Endothelial cell of umbilical vein (primary cell): Measurements from ENCODE around the gene SH3D19. TPM values are rescaled to one million over a fixed set of nuclear protein-coding genes. Genes with fewer than 3 reads are reported as not detected.

Source experiments
- BruUV-seq: library from RNA; stranded (reverse); fragments of 400-500 nt; replicated peaks from 2 replicates; lab custom pipeline; 2021; lab: Mats Ljungman, UMichigan
- CTCF ChIA-PET: fragments of 300-600, 350-600 bp; sonication (Branson Sonifier 250); formaldehyde crosslinking; loops from one replicate; lab custom pipeline; 2021; ENCODE audit warnings: antibody characterized with exemption, inconsistent platforms; lab: Charles Lee
- POLR2A ChIA-PET: fragments of 300-600, 350-600 bp; sonication (Branson Sonifier 250); formaldehyde crosslinking; loops from one replicate; lab custom pipeline; 2021; ENCODE audit warnings: antibody characterized with exemption, inconsistent platforms; lab: Charles Lee
- DNase-seq: peaks from one replicate; pipeline ENCODE4 v3.0.0-alpha.2; 2011; ENCODE audit warnings: low read depth, low spot score
- FAIRE-seq: peaks from 2 replicates; lab custom pipeline; 2011; peaks lifted over from hg19 to GRCh38; lab: Jason Lieb, UNC
- H2AFZ ChIP-seq: 2 replicates; pipeline ENCODE4 v1.6.0; 2012; ENCODE audit warnings: low read depth, low read length, control low read depth, inconsistent platforms
- H3K27ac ChIP-seq: 2 replicates; pipeline ENCODE4 v1.5.1; 2011; ENCODE audit warnings: low read depth, mild to moderate bottlenecking, control low read depth, low read length, moderate library complexity; ENCODE audit not compliant: insufficient read depth
- H3K27me3 ChIP-seq, 2 experiments: 2 replicates each; pipeline versions ENCODE4 v1.6.0 to v1.6.1; 2011; ENCODE audit warnings: low read length in 2 of 2, mixed read lengths in 1 of 2; ENCODE audit not compliant: control insufficient read depth in 2 of 2, insufficient read depth in 2 of 2
- H3K36me3 ChIP-seq, 2 experiments: 2 replicates in 1 of 2; 3 replicates in 1 of 2; pipeline ENCODE4 v1.5.1; 2011; ENCODE audit warnings: low read length in 2 of 2, mild to moderate bottlenecking in 1 of 2, moderate library complexity in 1 of 2; ENCODE audit not compliant: control insufficient read depth in 2 of 2, insufficient read depth in 2 of 2; ENCODE audit errors: extremely low read depth in 1 of 2
- H3K4me1 ChIP-seq: 3 replicates; pipeline ENCODE4 v1.5.1; 2011; ENCODE audit warnings: mild to moderate bottlenecking, low read length; ENCODE audit not compliant: control insufficient read depth, insufficient read depth; ENCODE audit errors: extremely low read depth
- H3K4me2 ChIP-seq: 2 replicates; pipeline ENCODE4 v1.6.1; 2011; ENCODE audit warnings: low read length, control low read depth, mixed read lengths; ENCODE audit not compliant: insufficient read depth
- H3K4me3 ChIP-seq, 3 experiments: fragments of 200-600 bp in 1 of 3; sonication (generic), shearing (Covaris generic) in 1 of 3; replicated peaks in 1 of 3; 2 replicates each; pipeline ENCODE4 v1.5.1; 2011 to 2016; ENCODE audit warnings: control low read depth in 3 of 3, low read length in 3 of 3, mild to moderate bottlenecking in 2 of 3, inconsistent platforms in 1 of 3, low read depth in 1 of 3, moderate library complexity in 1 of 3; ENCODE audit not compliant: insufficient read depth in 1 of 3
- H3K79me2 ChIP-seq: 2 replicates; pipeline ENCODE4 v1.6.0; 2012; ENCODE audit warnings: low read length, inconsistent platforms; ENCODE audit not compliant: control insufficient read depth, insufficient read depth
- H3K9ac ChIP-seq: replicated peaks from 2 replicates; pipeline ENCODE3; 2011; ENCODE audit warnings: low read length, control low read depth; ENCODE audit not compliant: insufficient read depth; ENCODE audit errors: extremely low read depth
- H3K9me1 ChIP-seq: replicated peaks from 3 replicates; pipeline ENCODE4 v1.6.0; 2011; ENCODE audit warnings: mild to moderate bottlenecking, low read length; ENCODE audit not compliant: control insufficient read depth, insufficient read depth; ENCODE audit errors: extremely low read depth
- H3K9me3 ChIP-seq: replicated peaks from 2 replicates; pipeline ENCODE4 v1.5.1; 2012; ENCODE audit warnings: low read length, inconsistent platforms; ENCODE audit not compliant: control insufficient read depth, insufficient read depth
- H4K20me1 ChIP-seq: replicated peaks from 2 replicates; pipeline ENCODE3; 2011; ENCODE audit warnings: mild to moderate bottlenecking, low read length; ENCODE audit not compliant: control insufficient read depth, insufficient read depth; ENCODE audit errors: extremely low read depth
- EZH2 ChIP-seq: IDR thresholded peaks from 2 replicates; pipeline ENCODE4 v1.6.1; 2012; ENCODE audit warnings: borderline replicate concordance, low read depth, mild to moderate bottlenecking, moderate library complexity, low read length, inconsistent platforms; ENCODE audit not compliant: severe bottlenecking
- FOS ChIP-seq: IDR thresholded peaks from 2 replicates; pipeline ENCODE4 v1.6.1; 2011; ENCODE audit warnings: mild to moderate bottlenecking, low read length, moderate library complexity, borderline replicate concordance; ENCODE audit not compliant: insufficient read depth
- GATA2 ChIP-seq: IDR thresholded peaks from 2 replicates; pipeline ENCODE4 v1.7.0; 2011; ENCODE audit warnings: low read depth, mild to moderate bottlenecking, moderate library complexity, mixed read lengths, low read length; ENCODE audit not compliant: insufficient read length, insufficient read depth
- JUN ChIP-seq: IDR thresholded peaks from 2 replicates; pipeline ENCODE4 v1.6.1; 2011; ENCODE audit warnings: borderline replicate concordance, low read depth; ENCODE audit not compliant: insufficient read length, insufficient read depth
- MAX ChIP-seq: IDR thresholded peaks from 2 replicates; pipeline ENCODE4 v1.6.1; 2011; ENCODE audit not compliant: insufficient read depth, insufficient read length
- MYC ChIP-seq: IDR thresholded peaks from one replicate; pipeline ENCODE4 v1.6.1; 2011; ENCODE audit warnings: mild to moderate bottlenecking, low read depth, low read length
- POLR2A ChIP-seq: IDR thresholded peaks from 2 replicates; pipeline ENCODE4 v1.6.1; 2012; ENCODE audit warnings: low read depth, mild to moderate bottlenecking, control low read depth, low read length
- POLR2AphosphoS5 ChIP-seq: IDR thresholded peaks from 2 replicates; pipeline ENCODE4 v1.6.1; 2012; ENCODE audit warnings: low read depth, mild to moderate bottlenecking, control low read depth, low read length, moderate library complexity; ENCODE audit not compliant: insufficient read depth
- dilution Hi-C: fragments of 300-500 bp; cut with MboI; formaldehyde crosslinking; loops from one replicate; pipeline ENCODE4 v1.15.0; 2019; ENCODE audit warnings: low sequenced_read_pairs; ENCODE audit not compliant: extremely low pct_ligation_motif_present
- intact Hi-C: fragments of 100-400 bp; cut with micrococcal nuclease; formaldehyde crosslinking; loops from one replicate; pipeline ENCODE4 v1.10.0; 2022
- polyA plus RNA-seq, 4 experiments: library from polyadenylated mRNA; depleted of rRNA in 3 of 4; stranded (reverse) in 3 of 4; unstranded in 1 of 4; fragments of >200 nt; gene quantifications; 2 replicates each; pipeline versions ENCODE4 v1.2.1 to v1.2.3, GENCODE V29; 2011 to 2012; ENCODE audit warnings: missing spikeins in 1 of 4
- total RNA-seq: library from RNA; stranded (reverse); gene quantifications from 2 replicates; pipeline ENCODE4 v1.2.3, GENCODE V29; 2021
- TF ChIP-seq, protein P1 (sequence below), 2 donors: IDR thresholded peaks; 1 replicate in 1 of 2; 2 replicates in 1 of 2; pipeline ENCODE4 v1.5.1; 2011; ENCODE audit warnings: low read length in 2 of 2, mild to moderate bottlenecking in 2 of 2, moderate library complexity in 2 of 2, control low read depth in 1 of 2, inconsistent platforms in 1 of 2, low read depth in 1 of 2; ENCODE audit not compliant: insufficient read depth in 1 of 2; ENCODE audit errors: extremely low read depth in 1 of 2

The SH3D19 gene
- total and polyA plus RNA-seq, 2 donors (not counting 3 experiments of a cell fraction or from before 2014, with no cell fraction given) = 37.5 to 92.8 TPM

DNA sequence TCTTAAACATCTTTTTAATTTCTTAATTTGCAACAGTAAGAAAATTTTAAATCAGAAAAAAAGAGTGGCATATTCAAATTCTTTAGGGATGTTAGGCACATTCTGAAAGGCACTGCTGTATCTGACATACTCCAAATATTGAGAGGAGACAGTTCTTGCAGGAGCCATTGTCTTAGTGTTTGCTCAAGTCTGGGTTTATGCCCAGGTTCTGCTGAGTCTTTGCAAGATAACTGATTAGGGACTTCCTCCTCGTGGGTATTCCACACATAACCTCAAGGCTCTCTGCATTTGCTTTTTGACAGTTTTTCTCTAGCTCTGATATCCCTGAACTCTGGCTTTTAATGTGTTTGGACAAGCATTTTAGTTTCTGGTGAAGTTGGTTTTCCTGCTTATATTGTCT is 173.4 kb downstream of the SH3D19 start:
- BruUV-seq = no TSS peak
- DNase-seq (no peak), FAIRE-seq (no peak)
- H3K4me1 ChIP-seq = no peaks in the 10 kb centered on the region
- dilution Hi-C loops = no loop called here
- H3K9me1 ChIP-seq = no peaks in the 10 kb centered on the region
- no peak overlapping the region for H3K27ac ChIP-seq
- ChIA-PET CTCF (interaction anchor here (1.0 to 1.3 kb wide), 2 partner anchors 9 to 493 kb away, joined by 3 to 6 read pairs; no protein-coding TSS in a partner anchor), POLR2A (no interaction called here)
- no peak overlapping the region for H3K4me2 ChIP-seq
- no peak overlapping the region for H3K9ac ChIP-seq
- peaks cover 5 to 9% of the 10 kb centered on the region in 2 experiments for H3K36me3 ChIP-seq
- H3K9me3 ChIP-seq = no peaks in the 10 kb centered on the region
- no peaks in the 10 kb centered on the region for H4K20me1 ChIP-seq
- no peaks in the 10 kb centered on the region for H3K27me3 ChIP-seq
- H3K79me2 ChIP-seq = no peaks in the 10 kb centered on the region
- no peak for TF ChIP-seq EZH2
- TF ChIP-seq MYC = no peak
- no peak for TF ChIP-seq GATA2
- TF ChIP-seq FOS = no peak
- TF ChIP-seq MAX = no peak
- TF ChIP-seq POLR2A = no peak
- TF ChIP-seq, protein P1, sequence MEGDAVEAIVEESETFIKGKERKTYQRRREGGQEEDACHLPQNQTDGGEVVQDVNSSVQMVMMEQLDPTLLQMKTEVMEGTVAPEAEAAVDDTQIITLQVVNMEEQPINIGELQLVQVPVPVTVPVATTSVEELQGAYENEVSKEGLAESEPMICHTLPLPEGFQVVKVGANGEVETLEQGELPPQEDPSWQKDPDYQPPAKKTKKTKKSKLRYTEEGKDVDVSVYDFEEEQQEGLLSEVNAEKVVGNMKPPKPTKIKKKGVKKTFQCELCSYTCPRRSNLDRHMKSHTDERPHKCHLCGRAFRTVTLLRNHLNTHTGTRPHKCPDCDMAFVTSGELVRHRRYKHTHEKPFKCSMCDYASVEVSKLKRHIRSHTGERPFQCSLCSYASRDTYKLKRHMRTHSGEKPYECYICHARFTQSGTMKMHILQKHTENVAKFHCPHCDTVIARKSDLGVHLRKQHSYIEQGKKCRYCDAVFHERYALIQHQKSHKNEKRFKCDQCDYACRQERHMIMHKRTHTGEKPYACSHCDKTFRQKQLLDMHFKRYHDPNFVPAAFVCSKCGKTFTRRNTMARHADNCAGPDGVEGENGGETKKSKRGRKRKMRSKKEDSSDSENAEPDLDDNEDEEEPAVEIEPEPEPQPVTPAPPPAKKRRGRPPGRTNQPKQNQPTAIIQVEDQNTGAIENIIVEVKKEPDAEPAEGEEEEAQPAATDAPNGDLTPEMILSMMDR (IDR thresholded peaks at IDR 0.05; ENCODE audit: extremely low read depth in 1 of 2, insufficient read depth in 1 of 2, low read depth in 1 of 2, low read length in 2 of 2) = no peak
- no peak for TF ChIP-seq JUN
- no peak for TF ChIP-seq POLR2AphosphoS5
- no peak overlapping the region for H2AFZ ChIP-seq
- H3K4me3 ChIP-seq = no peak overlapping the region
- intact Hi-C loops = no loop called here
